Measurements from ENCODE around the gene MED12.

DNA sequence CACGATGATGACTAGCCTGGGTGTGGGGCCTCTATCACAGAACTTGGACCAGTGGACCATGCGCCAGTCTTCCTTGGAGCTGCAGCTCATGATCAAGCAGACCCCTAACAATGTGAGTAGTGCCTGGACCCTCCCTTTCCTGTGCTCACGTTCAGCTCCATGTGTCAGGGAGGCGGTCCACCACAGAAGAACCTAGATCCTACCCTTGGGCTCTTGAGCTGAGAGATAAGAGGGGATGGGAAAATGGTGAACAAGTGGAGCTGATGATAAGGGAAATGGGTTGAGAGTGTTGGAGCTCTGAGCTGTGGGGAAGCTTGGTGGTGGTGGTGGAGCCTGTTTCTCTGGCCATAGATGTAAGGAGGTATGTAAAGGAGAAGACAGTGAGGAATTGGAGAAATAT lies 13.1 kb downstream of the MED12 start:
- TF ChIP-seq, protein P1, sequence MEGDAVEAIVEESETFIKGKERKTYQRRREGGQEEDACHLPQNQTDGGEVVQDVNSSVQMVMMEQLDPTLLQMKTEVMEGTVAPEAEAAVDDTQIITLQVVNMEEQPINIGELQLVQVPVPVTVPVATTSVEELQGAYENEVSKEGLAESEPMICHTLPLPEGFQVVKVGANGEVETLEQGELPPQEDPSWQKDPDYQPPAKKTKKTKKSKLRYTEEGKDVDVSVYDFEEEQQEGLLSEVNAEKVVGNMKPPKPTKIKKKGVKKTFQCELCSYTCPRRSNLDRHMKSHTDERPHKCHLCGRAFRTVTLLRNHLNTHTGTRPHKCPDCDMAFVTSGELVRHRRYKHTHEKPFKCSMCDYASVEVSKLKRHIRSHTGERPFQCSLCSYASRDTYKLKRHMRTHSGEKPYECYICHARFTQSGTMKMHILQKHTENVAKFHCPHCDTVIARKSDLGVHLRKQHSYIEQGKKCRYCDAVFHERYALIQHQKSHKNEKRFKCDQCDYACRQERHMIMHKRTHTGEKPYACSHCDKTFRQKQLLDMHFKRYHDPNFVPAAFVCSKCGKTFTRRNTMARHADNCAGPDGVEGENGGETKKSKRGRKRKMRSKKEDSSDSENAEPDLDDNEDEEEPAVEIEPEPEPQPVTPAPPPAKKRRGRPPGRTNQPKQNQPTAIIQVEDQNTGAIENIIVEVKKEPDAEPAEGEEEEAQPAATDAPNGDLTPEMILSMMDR (IDR thresholded peaks at IDR 0.05): no peak
- TF ChIP-seq EP300 (IDR thresholded peaks at IDR 0.05; ENCODE audit: low read depth): no peak
- no peak for TF ChIP-seq POLR2AphosphoS5 (IDR thresholded peaks at IDR 0.05)
- TF ChIP-seq POLR2A (IDR thresholded peaks at IDR 0.05): no peak
